A549 (cell line): Measurements from ENCODE around the gene ROR2. TPM values are rescaled to one million over a fixed set of nuclear protein-coding genes. Genes with fewer than 3 reads are reported as not detected.

Source experiments
- ATAC-seq, 2 experiments: fragments of 200-7000 bp in 1 of 2; fragments of >200 bp in 1 of 2; cut with Nextera tagmentation in 1 of 2; cut with Tn5 transposase in 1 of 2; 3 replicates each; pipeline versions ENCODE4 v1.8.0 to v1.9.1; 2018 to 2020; ENCODE audit warnings: mild to moderate bottlenecking in 1 of 2, moderate library complexity in 1 of 2
- CTCF ChIA-PET: fragments of 300-600 bp; sonication (Branson Sonifier 250); formaldehyde crosslinking; extraction: SDS; loops from one replicate; lab custom pipeline; 2021; ENCODE audit warnings: antibody characterized with exemption, inconsistent platforms; lab: Yijun Ruan, JAX
- POLR2A ChIA-PET: fragments of 350-600 bp; formaldehyde crosslinking; extraction: SDS; loops from one replicate; lab custom pipeline; 2021; ENCODE audit warnings: antibody characterized with exemption, inconsistent platforms; lab: Yijun Ruan, JAX
- DNase-seq, 2 experiments: peaks; one replicate each; pipeline versions ENCODE4 v3.0.0 to v3.0.0-alpha.2; 2011 to 2016; ENCODE audit warnings: low read depth in 1 of 2, low spot score in 1 of 2
- FAIRE-seq: peaks from 2 replicates; lab custom pipeline; 2011; peaks lifted over from hg19 to GRCh38; lab: Jason Lieb, UNC
- H3K27ac ChIP-seq, 2 experiments: fragments of >200 bp; sonication (Bioruptor Twin); formaldehyde crosslinking; 3 replicates each; pipeline ENCODE4 v1.5.1; 2016 to 2017
- H3K4me1 ChIP-seq: fragments of >200 bp; sonication (Bioruptor Twin); formaldehyde crosslinking; 3 replicates; pipeline ENCODE4 v1.6.1; 2016
- H3K4me2 ChIP-seq: fragments of >200 bp; sonication (Bioruptor Twin); formaldehyde crosslinking; 3 replicates; pipeline ENCODE4 v1.6.1; 2016
- H3K4me3 ChIP-seq: fragments of >200 bp; sonication (Bioruptor Twin); formaldehyde crosslinking; 3 replicates; pipeline ENCODE4 v1.5.1; 2016
- H3K9me3 ChIP-seq: fragments of >200 bp; sonication (Bioruptor Twin); formaldehyde crosslinking; 3 replicates; pipeline ENCODE4 v1.6.1; 2016
- BCL3 ChIP-seq: fragments of >200 bp; sonication (Bioruptor Twin); formaldehyde crosslinking; IDR thresholded peaks from 3 replicates; pipeline ENCODE4 v1.6.1; 2016
- CHD2 ChIP-seq: fragments of 150-350 bp; IDR thresholded peaks from 2 replicates; pipeline ENCODE4 v1.6.1; 2014; ENCODE audit warnings: low read length; ENCODE audit not compliant: partially characterized antibody
- EHMT2 ChIP-seq: fragments of 200-600 bp; sonication (generic); IDR thresholded peaks from 2 replicates; pipeline ENCODE4 v1.6.1; 2016; ENCODE audit warnings: antibody characterized with exemption, low read depth, mild to moderate bottlenecking, moderate library complexity
- EP300 ChIP-seq, 2 experiments: fragments of >200 bp; sonication (Bioruptor Twin); formaldehyde crosslinking; IDR thresholded peaks; 2 replicates in 1 of 2; 3 replicates in 1 of 2; pipeline ENCODE4 v1.6.1; 2016 to 2017
- HDAC2 ChIP-seq: fragments of 200-600 bp; sonication (generic); IDR thresholded peaks from 2 replicates; pipeline ENCODE4 v1.6.1; 2016
- HEYL ChIP-seq: fragments of 250-450 bp; sonication (Bioruptor Pico); IDR thresholded peaks from 2 replicates; pipeline ENCODE4 v1.8.0; 2021; ENCODE audit warnings: mild to moderate bottlenecking, moderate library complexity
- HMGXB4 ChIP-seq: fragments of 250-450 bp; sonication (Bioruptor Pico); IDR thresholded peaks from 2 replicates; pipeline ENCODE4 v1.5.0; 2021; ENCODE audit warnings: mild to moderate bottlenecking, moderate library complexity, borderline replicate concordance
- HOXA7 ChIP-seq: fragments of 250-450 bp; sonication (Bioruptor Pico); IDR thresholded peaks from 2 replicates; pipeline ENCODE4 v1.5.0; 2020; ENCODE audit warnings: mild to moderate bottlenecking, moderate library complexity
- HOXB5 ChIP-seq: fragments of 250-450 bp; sonication (Bioruptor Pico); IDR thresholded peaks from 2 replicates; pipeline ENCODE4 v1.5.0; 2020; ENCODE audit warnings: mild to moderate bottlenecking, moderate library complexity
- JUN ChIP-seq, 2 experiments: fragments of >200 bp; sonication (Bioruptor Twin); formaldehyde crosslinking; IDR thresholded peaks; 2 replicates in 1 of 2; 3 replicates in 1 of 2; pipeline ENCODE4 v1.6.1; 2016 to 2017
- KDM1A ChIP-seq: fragments of 200-600 bp; sonication (generic); IDR thresholded peaks from 2 replicates; pipeline ENCODE4 v1.6.1; 2016; ENCODE audit warnings: low read depth, mild to moderate bottlenecking
- NPAS2 ChIP-seq: fragments of 250-450 bp; sonication (Bioruptor Pico); IDR thresholded peaks from 2 replicates; pipeline ENCODE4 v1.8.0; 2022; ENCODE audit warnings: mild to moderate bottlenecking, moderate library complexity, borderline replicate concordance
- PBX3 ChIP-seq: IDR thresholded peaks from 2 replicates; pipeline ENCODE4 v1.6.1; 2012
- POLR2A ChIP-seq: IDR thresholded peaks from 2 replicates; pipeline ENCODE4 v1.6.1; 2012; ENCODE audit warnings: mild to moderate bottlenecking, low read length
- POLR2AphosphoS2 ChIP-seq: conservative IDR thresholded peaks from 2 replicates; pipeline ENCODE4 v1.6.1; 2012; ENCODE audit warnings: low read length, improper control_type of control experiment, inconsistent platforms
- RAD21 ChIP-seq, 2 experiments: fragments of >200 bp in 1 of 2; sonication (Bioruptor Twin) in 1 of 2; formaldehyde crosslinking in 1 of 2; IDR thresholded peaks in 1 of 2; conservative IDR thresholded peaks in 1 of 2; 2 replicates in 1 of 2; 3 replicates in 1 of 2; pipeline ENCODE4 v1.6.1; 2012 to 2018; ENCODE audit warnings: inconsistent platforms in 1 of 2
- RCOR1 ChIP-seq: fragments of 150-350 bp; IDR thresholded peaks from 2 replicates; pipeline ENCODE4 v1.6.1; 2014; ENCODE audit warnings: antibody characterized with exemption, low read length, low read depth
- RFX5 ChIP-seq: fragments of 450-650 bp; IDR thresholded peaks from 2 replicates; pipeline ENCODE4 v1.7.1; 2014; ENCODE audit warnings: antibody characterized with exemption, mild to moderate bottlenecking, moderate library complexity
- SREBF2 ChIP-seq: fragments of 450-650 bp; IDR thresholded peaks from 2 replicates; pipeline ENCODE4 v1.6.1; 2014; ENCODE audit warnings: mild to moderate bottlenecking, moderate library complexity
- TP53 ChIP-seq: fragments of 250-450 bp; sonication (Bioruptor Pico); IDR thresholded peaks from 2 replicates; pipeline ENCODE4 v1.5.0; 2021; ENCODE audit warnings: mild to moderate bottlenecking, moderate library complexity
- USF2 ChIP-seq: fragments of 450-650 bp; IDR thresholded peaks from 2 replicates; pipeline ENCODE4 v1.6.1; 2014; ENCODE audit warnings: antibody characterized with exemption
- WGBS: methylation state at CpG from one replicate; pipeline ENCODE4 v1.1.6; 2017; ENCODE audit errors: missing lambda C conversion rate; 5-methylcytosine and 5-hydroxymethylcytosine counted together
- polyA plus RNA-seq, 4 experiments: library from polyadenylated mRNA; depleted of rRNA in 3 of 4; stranded (reverse); fragments of >200 nt; fragmentation: RNase III in 1 of 4; extraction: RNeasy Plus Mini Kit Qiagen cat#74134 plus additional on column Dnase treatment in 1 of 4; gene quantifications; 2 replicates in 3 of 4; 3 replicates in 1 of 4; pipeline ENCODE4 v1.2.3, GENCODE V29; 2011 to 2017

Gene ROR2
- polyA plus RNA-seq, 2 of the 4 experiments (the other 2 are of a cell fraction): 0.12 to 0.53 TPM

GRCh38 chr9:91578911-91579310, 371.1 kb downstream of the ROR2 start:
- POLR2A ChIA-PET: no interaction called here
- TF ChIP-seq HDAC2 (no peak), USF2 (no peak), CHD2 (no peak)
- DNase-seq (no peak), FAIRE-seq (no peak), ATAC-seq (no peak)
- Histone ChIP-seq H3K4me1 (no peaks in the 10 kb centered on the region), H3K9me3 (no peaks in the 10 kb centered on the region), H3K27ac (no peak overlapping the region), H3K4me2 (no peak overlapping the region), H3K4me3 (no peak overlapping the region)
- 72% methylated on average over 2 of the region's 2 CpGs for WGBS
- CTCF ChIA-PET: interaction anchor here (1.1 to 2.4 kb wide), 2 partner anchors 542 to 664 kb away, joined by 3 to 8 read pairs; no protein-coding TSS in a partner anchor

GRCh38 chr9:91577633-91578061, 372.4 kb downstream of the ROR2 start:
- H3K4me3 ChIP-seq: no peak overlapping the region
- no peak for ATAC-seq
- no peaks in the 10 kb centered on the region for H3K9me3 ChIP-seq
- POLR2A ChIA-PET: no interaction called here
- CTCF ChIA-PET: no interaction called here
- no peak overlapping the region for H3K27ac ChIP-seq
- TF ChIP-seq JUN (IDR thresholded peaks at IDR 0.05) (no peak), HOXB5 (CRISPR knock-in tag) (no peak), PBX3 (no peak), BCL3 (no peak), EP300 (IDR thresholded peaks at IDR 0.05) (no peak), NPAS2 (CRISPR knock-in tag) (no peak), KDM1A (no peak), HOXA7 (CRISPR knock-in tag) (no peak), USF2 (no peak), CHD2 (no peak), HEYL (CRISPR knock-in tag) (no peak), RAD21 (conservative IDR thresholded peaks at IDR 0.05 in 1 of 2, IDR thresholded peaks at IDR 0.05 in 1 of 2) (no peak), POLR2A (no peak), POLR2AphosphoS2 (no peak), TP53 (CRISPR knock-in tag) (no peak), RCOR1 (no peak), HMGXB4 (CRISPR knock-in tag) (no peak), EHMT2 (no peak), RFX5 (no peak), SREBF2 (no peak)
- 64% methylated on average over 6 of the region's 6 CpGs for WGBS
- no peak for FAIRE-seq
- no peak for DNase-seq
- H3K4me1 ChIP-seq: no peaks in the 10 kb centered on the region
- H3K4me2 ChIP-seq: no peak overlapping the region
